Measurements from ENCODE around the gene PTTG2. TPM values are rescaled to one million over a fixed set of nuclear protein-coding genes. Genes with fewer than 3 reads are reported as not detected.
"Not testable (repeated sequence)": the region's sequence is repeated elsewhere in the genome, so short reads cannot be mapped to it uniquely, and the experiment has no call there.

The PTTG2 gene
- total RNA-seq, 4 donors from 2014 or later: 1.1 TPM; not detected in 3

DNA sequence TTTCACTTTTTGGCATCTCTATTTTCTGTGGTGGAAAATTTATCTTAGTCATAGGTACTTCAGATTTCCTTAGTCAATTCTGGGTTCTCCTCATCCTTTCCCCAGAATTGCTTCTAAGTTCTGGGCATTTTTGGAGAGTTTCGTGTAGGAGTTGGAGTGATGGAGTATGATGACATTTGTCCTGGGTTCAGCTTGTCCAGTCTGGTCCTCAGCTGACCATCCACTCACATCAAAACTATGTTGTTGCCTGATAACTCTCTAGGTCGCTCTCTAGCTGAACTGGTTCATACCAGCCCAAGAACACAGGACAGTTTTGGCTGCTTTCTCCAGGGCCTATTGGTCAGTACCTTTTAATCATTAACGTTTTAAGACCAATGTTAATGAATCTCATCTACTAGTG, 13.2 kb downstream of the PTTG2 start:
- 71 to 91% methylated on average over 3 of the region's 3 CpGs for WGBS, 2 donors
- H3K4me1 ChIP-seq: peaks cover 0 to 26% (median 14%) of the 10 kb centered on the region in 3 donors
- DNase-seq: no peak
- TF ChIP-seq POLR2A (IDR thresholded peaks at IDR 0.05): no peak
- TF ChIP-seq, protein P1, sequence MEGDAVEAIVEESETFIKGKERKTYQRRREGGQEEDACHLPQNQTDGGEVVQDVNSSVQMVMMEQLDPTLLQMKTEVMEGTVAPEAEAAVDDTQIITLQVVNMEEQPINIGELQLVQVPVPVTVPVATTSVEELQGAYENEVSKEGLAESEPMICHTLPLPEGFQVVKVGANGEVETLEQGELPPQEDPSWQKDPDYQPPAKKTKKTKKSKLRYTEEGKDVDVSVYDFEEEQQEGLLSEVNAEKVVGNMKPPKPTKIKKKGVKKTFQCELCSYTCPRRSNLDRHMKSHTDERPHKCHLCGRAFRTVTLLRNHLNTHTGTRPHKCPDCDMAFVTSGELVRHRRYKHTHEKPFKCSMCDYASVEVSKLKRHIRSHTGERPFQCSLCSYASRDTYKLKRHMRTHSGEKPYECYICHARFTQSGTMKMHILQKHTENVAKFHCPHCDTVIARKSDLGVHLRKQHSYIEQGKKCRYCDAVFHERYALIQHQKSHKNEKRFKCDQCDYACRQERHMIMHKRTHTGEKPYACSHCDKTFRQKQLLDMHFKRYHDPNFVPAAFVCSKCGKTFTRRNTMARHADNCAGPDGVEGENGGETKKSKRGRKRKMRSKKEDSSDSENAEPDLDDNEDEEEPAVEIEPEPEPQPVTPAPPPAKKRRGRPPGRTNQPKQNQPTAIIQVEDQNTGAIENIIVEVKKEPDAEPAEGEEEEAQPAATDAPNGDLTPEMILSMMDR (IDR thresholded peaks at IDR 0.05): no peak
- no peaks in the 10 kb centered on the region for H3K9me3 ChIP-seq
- intact Hi-C loops (cut with DNase I): loop anchor here (10.0 kb wide), 1 partner anchor 139 kb away; no protein-coding TSS in a partner anchor
- H3K36me3 ChIP-seq: no peaks in the 10 kb centered on the region
- no peak overlapping the region for H3K4me3 ChIP-seq
- no peak overlapping the region for H3K27ac ChIP-seq
- no peaks in the 10 kb centered on the region for H3K27me3 ChIP-seq

DNA sequence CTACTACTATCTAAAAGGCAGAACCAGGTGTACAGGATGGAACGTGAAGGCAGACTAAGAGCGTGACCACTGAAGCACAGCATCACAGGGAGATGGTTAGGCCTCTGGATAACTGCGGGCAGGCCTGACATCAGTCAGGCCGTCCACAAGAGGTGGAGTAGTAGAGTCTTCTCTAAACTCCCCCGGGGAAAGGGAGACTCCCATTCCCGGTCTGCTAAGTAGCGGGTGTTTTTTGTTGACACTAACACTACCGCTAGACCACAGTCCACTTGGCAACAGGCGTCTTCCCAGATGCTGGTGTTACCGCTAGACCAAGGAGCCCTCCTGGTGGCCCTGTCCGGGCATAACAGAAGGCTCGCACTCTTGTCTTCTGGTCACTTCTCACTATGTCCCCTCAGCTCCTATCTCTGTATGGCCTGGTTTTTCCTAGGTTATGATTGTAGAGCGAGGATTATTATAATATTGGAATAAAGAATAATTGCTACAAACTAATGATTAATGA, 15.2 kb downstream of the PTTG2 start:
- not testable (repeated sequence) for H3K27me3 ChIP-seq, H3K4me3 ChIP-seq, H3K36me3 ChIP-seq, H3K27ac ChIP-seq, H3K9me3 ChIP-seq, DNase-seq
- intact Hi-C loops (cut with DNase I): loop anchor here (10.0 kb wide), 1 partner anchor 141 kb away; no protein-coding TSS in a partner anchor
- 83 to 91% methylated on average over 12 of the region's 13 CpGs for WGBS, 2 donors
- H3K4me1 ChIP-seq: peaks cover 0 to 30% (median 12%) of the 10 kb centered on the region in 3 donors

DNA sequence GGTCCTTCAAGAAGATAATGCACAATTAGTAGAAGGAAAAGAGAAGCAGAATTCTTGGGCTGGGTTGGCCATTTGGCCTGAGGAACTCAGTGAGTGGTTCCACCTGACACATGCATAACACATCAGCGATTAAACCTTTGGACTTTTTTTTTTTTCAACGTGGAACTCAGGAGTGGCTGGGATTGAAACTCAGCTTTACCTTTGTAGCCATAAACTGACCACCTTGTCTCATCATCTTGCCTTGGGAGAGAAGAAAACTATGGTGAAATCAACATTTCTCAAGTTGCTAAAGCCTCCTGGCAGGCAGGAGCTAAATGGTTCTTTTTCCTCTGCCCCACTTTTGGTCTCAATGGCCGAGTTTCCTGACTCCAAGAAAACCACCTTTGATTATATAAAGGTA, 16.3 kb downstream of the PTTG2 start:
- Histone ChIP-seq H3K9me3 (no peaks in the 10 kb centered on the region), H3K4me3 (peak overlapping the region in 3 of 4 donors; percentile 62 to 75 (median 66)), H3K36me3 (no peaks in the 10 kb centered on the region), H3K27me3 (no peaks in the 10 kb centered on the region), H3K27ac (peak overlapping the region; percentile 86 to 96 (median 90)), H3K4me1 (peaks cover 0 to 30% (median 5%) of the 10 kb centered on the region in 3 donors)
- no peak for DNase-seq
- intact Hi-C loops (cut with DNase I): loop anchor here (10.0 kb wide), 1 partner anchor 142 kb away; no protein-coding TSS in a partner anchor
- TF ChIP-seq, protein P1 (IDR thresholded peaks at IDR 0.05): no peak
- no peak for TF ChIP-seq POLR2A (IDR thresholded peaks at IDR 0.05)
- WGBS, 2 donors: 27 to 42% methylated on average over 3 of the region's 3 CpGs

DNA sequence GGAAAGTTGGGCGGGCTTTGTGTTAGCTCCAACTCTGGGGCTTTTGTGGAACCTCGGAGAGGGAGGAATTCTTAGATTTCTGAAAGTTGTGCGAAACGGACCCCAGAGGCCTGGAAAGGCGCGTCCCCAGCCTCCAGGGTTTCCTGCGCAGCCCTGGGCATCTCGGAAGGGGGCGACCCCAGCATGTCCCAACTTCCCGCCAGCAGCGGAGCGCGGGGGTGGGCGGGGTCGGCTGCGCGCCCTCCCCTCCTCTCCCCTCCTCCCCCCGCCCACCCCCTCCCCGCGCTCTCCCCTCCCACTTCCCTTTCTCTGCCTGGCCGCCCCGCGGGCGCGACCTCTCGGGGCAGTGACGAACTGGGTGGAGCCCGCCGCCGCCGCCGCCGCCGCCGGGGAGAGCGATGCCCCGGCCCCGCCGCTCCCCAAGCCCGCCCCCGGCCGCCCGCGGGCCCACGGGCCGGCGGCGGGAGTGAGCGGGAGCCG, 16.8 kb downstream of the PTTG2 start:
- intact Hi-C loops (cut with DNase I): loop anchor here (10.0 kb wide), 1 partner anchor 142 kb away; no protein-coding TSS in a partner anchor
- WGBS, 2 donors: 0% methylated on average over 1 to 9 of the region's 50 CpGs
- no peaks in the 10 kb centered on the region for H3K9me3 ChIP-seq
- H3K27me3 ChIP-seq: no peaks in the 10 kb centered on the region
- H3K4me1 ChIP-seq: peaks cover 0 to 35% (median 5%) of the 10 kb centered on the region in 3 donors
- H3K36me3 ChIP-seq: no peaks in the 10 kb centered on the region
- peak overlapping the region; percentile 62 to 85 (median 70) for H3K4me3 ChIP-seq
- peak; percentile 59 for DNase-seq
- peak overlapping the region; percentile 86 to 96 (median 90) for H3K27ac ChIP-seq
- TF ChIP-seq, protein P1 (IDR thresholded peaks at IDR 0.05): no peak
- no peak for TF ChIP-seq POLR2A (IDR thresholded peaks at IDR 0.05)

DNA sequence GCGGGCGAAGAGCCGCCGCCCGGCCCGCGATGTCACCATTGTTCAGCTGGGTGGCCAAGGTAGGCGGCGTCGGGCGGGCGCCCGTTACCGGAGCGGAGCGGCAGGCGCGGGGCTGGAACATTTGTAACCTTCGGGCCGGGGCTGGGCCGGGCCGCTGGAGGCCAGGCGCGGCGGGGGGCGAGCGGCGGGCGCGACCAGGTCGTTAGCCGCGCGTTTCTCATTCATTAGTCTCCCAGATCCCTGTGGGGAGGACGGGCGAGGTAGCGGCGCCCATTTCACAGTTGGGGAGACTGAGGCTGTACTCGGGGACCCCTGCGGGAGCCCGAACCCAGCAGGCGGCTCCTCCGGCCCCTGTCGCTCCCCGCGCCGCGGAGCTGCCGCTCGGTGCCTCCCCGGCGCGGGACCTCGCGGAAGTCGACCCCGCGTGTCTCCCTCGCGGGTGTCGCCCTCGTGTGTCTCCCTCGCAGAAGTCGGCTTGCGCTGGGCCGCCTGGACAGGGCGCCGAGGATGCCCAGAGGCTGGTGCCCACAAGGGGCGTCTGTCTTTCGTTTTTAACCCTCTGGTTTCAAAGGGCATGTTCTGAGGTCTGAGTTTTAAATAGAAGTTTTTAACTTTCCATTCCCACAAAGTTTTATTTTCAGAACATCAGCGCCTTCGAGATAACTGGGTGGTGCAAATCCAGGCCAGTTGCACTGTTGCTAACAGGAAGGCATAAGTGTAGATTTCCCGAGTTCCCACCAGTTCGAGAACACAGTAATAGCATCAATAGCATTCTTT, 17.5 kb downstream of the PTTG2 start:
- TF ChIP-seq POLR2A (IDR thresholded peaks at IDR 0.05): peak in 2 of 4 donors; percentile 12 to 22
- TF ChIP-seq, protein P1 (IDR thresholded peaks at IDR 0.05): peak; percentile 26 to 72 (median 52)
- Histone ChIP-seq H3K27me3 (no peaks in the 10 kb centered on the region), H3K27ac (peak overlapping the region; percentile 86 to 96 (median 90)), H3K36me3 (no peaks in the 10 kb centered on the region), H3K9me3 (no peaks in the 10 kb centered on the region), H3K4me1 (peaks cover 0 to 41% (median 6%) of the 10 kb centered on the region in 3 donors), H3K4me3 (peak overlapping the region; percentile 62 to 85 (median 70))
- WGBS, 2 donors: 0 to 2% methylated on average over 6 to 14 of the region's 74 CpGs
- DNase-seq: peak; percentile 4
- intact Hi-C loops (cut with DNase I): loop anchor here (10.0 kb wide), 1 partner anchor 143 kb away; no protein-coding TSS in a partner anchor
